Calu3 (cell line): Measurements from ENCODE around the gene ASNSD1. TPM values are rescaled to one million over a fixed set of nuclear protein-coding genes. Genes with fewer than 3 reads are reported as not detected.
"Not testable (repeated sequence)": the region's sequence is repeated elsewhere in the genome, so short reads cannot be mapped to it uniquely, and the experiment has no call there.

Experiments
- BruUV-seq: library from RNA; stranded (reverse); fragments of 400-500 nt; replicated peaks from 2 replicates; lab custom pipeline; 2021; lab: Mats Ljungman, UMichigan
- CTCF ChIA-PET: fragments of 300-600 bp; sonication (Branson Sonifier 250); formaldehyde crosslinking; loops from one replicate; lab custom pipeline; 2022; ENCODE audit warnings: antibody characterized with exemption; lab: Charles Lee
- DNase-seq: peaks from one replicate; pipeline ENCODE4 v3.0.0; 2022
- H3K27ac Mint-ChIP-seq: one replicate; pipeline ENCODE4 v1.8.0; 2022; ENCODE audit warnings: mixed read lengths; ENCODE audit not compliant: unreplicated experiment
- H3K27me3 Mint-ChIP-seq: one replicate; pipeline ENCODE4 v1.8.0; 2022; ENCODE audit warnings: mixed read lengths; ENCODE audit not compliant: unreplicated experiment
- H3K36me3 Mint-ChIP-seq: one replicate; pipeline ENCODE4 v1.8.0; 2022; ENCODE audit warnings: mild to moderate bottlenecking, moderate library complexity, mixed read lengths; ENCODE audit not compliant: insufficient read depth, unreplicated experiment
- H3K4me1 Mint-ChIP-seq: one replicate; pipeline ENCODE4 v1.8.0; 2022; ENCODE audit warnings: mild to moderate bottlenecking, low read depth, mixed read lengths; ENCODE audit not compliant: unreplicated experiment
- H3K4me3 Mint-ChIP-seq: one replicate; pipeline ENCODE4 v1.8.0; 2022; ENCODE audit warnings: mild to moderate bottlenecking, low read depth, moderate library complexity, mixed read lengths; ENCODE audit not compliant: unreplicated experiment
- H3K9me3 Mint-ChIP-seq: one replicate; pipeline ENCODE4 v1.8.0; 2022; ENCODE audit warnings: low read depth, mixed read lengths; ENCODE audit not compliant: unreplicated experiment
- CTCF ChIP-seq: fragments of 200-600 bp; IDR thresholded peaks from one replicate; pipeline ENCODE4 v1.8.0; 2022; ENCODE audit warnings: antibody characterized with exemption; ENCODE audit not compliant: unreplicated experiment
- intact Hi-C: fragments of 100-400 bp; cut with micrococcal nuclease; formaldehyde crosslinking; loops from one replicate; pipeline ENCODE4 v1.10.0; 2022; ENCODE audit not compliant: unreplicated experiment
- total RNA-seq: library from RNA; stranded (reverse); gene quantifications from 2 replicates; pipeline ENCODE4 v1.2.3, GENCODE V29; 2022

Gene ASNSD1
- total RNA-seq, 1 experiment from 2014 or later, result 30.7 TPM

- Mint-ChIP-seq H3K4me3 (no peak overlapping the region), H3K4me1 (peaks cover 5% of the 10 kb centered on the region), H3K36me3 (no peaks in the 10 kb centered on the region), H3K27ac (no peak overlapping the region), H3K27me3 (no peaks in the 10 kb centered on the region), H3K9me3 (no peaks in the 10 kb centered on the region)
- CTCF ChIA-PET, result no interaction called here
- DNase-seq, result no peak
- no peak for TF ChIP-seq CTCF
- BruUV-seq, result no TSS peak
- intact Hi-C loops, result no loop called here
Observed at GRCh38 chr2:189646521-189646920, 14.7 kb upstream of the ASNSD1 start.

- DNase-seq, result no peak
- Mint-ChIP-seq H3K27me3 (no peaks in the 10 kb centered on the region), H3K36me3 (no peaks in the 10 kb centered on the region), H3K4me3 (no peak overlapping the region), H3K9me3 (no peaks in the 10 kb centered on the region), H3K27ac (no peak overlapping the region), H3K4me1 (no peaks in the 10 kb centered on the region)
- TF ChIP-seq CTCF, result no peak
- CTCF ChIA-PET, result no interaction called here
- BruUV-seq, result no TSS peak
- intact Hi-C loops, result no loop called here
Observed at GRCh38 chr2:189648846-189649509, 12.3 kb upstream of the ASNSD1 start.

GRCh38 chr2:189651284-189651683 lies 10.0 kb upstream of the ASNSD1 start:
- CTCF ChIA-PET, result no interaction called here
- DNase-seq, result no peak
- no TSS peak for BruUV-seq
- Mint-ChIP-seq H3K4me1 (no peaks in the 10 kb centered on the region), H3K4me3 (no peak overlapping the region), H3K36me3 (no peaks in the 10 kb centered on the region), H3K27me3 (no peaks in the 10 kb centered on the region), H3K27ac (no peak overlapping the region), H3K9me3 (no peaks in the 10 kb centered on the region)
- TF ChIP-seq CTCF, result no peak
- intact Hi-C loops, result no loop called here

- H3K4me1 Mint-ChIP-seq, BruUV-seq, CTCF ChIA-PET, H3K4me3 Mint-ChIP-seq, H3K9me3 Mint-ChIP-seq, H3K27me3 Mint-ChIP-seq, H3K27ac Mint-ChIP-seq, H3K36me3 Mint-ChIP-seq, intact Hi-C loops, DNase-seq: not testable (repeated sequence)
Observed at GRCh38 chr2:189653464-189653863, 7.8 kb upstream of the ASNSD1 start.

- CTCF ChIA-PET, result no interaction called here
- BruUV-seq, result no TSS peak
- Mint-ChIP-seq H3K36me3 (no peaks in the 10 kb centered on the region), H3K4me1 (peaks cover under 1% of the 10 kb centered on the region), H3K27ac (no peak overlapping the region), H3K9me3 (no peaks in the 10 kb centered on the region), H3K27me3 (no peaks in the 10 kb centered on the region), H3K4me3 (no peak overlapping the region)
- TF ChIP-seq CTCF, result no peak
- no peak for DNase-seq
- intact Hi-C loops, result loop anchor here (5.0 kb wide), 1 partner anchor 418 kb away; no protein-coding TSS in a partner anchor
Observed at GRCh38 chr2:189654641-189655040, 6.6 kb upstream of the ASNSD1 start.
